ENCODE measurements around the gene POC1B.

POC1B gene

GRCh38 chr12:89481213-89481914 is 44.5 kb downstream of the POC1B start:
- ATAC-seq = no peak
- no peak for TF ChIP-seq ESRRG (CRISPR knock-in tag; IDR thresholded peaks at IDR 0.05)
- TF ChIP-seq ARNTL (CRISPR knock-in tag; IDR thresholded peaks at IDR 0.05; ENCODE audit: borderline replicate concordance, low read depth) = no peak
- no peak for TF ChIP-seq RARB (CRISPR knock-in tag; IDR thresholded peaks at IDR 0.05)
- TF ChIP-seq BACH2 (CRISPR knock-in tag; IDR thresholded peaks at IDR 0.05; ENCODE audit: borderline replicate concordance) = no peak
- no peak for TF ChIP-seq ZC3H10 (CRISPR knock-in tag; IDR thresholded peaks at IDR 0.05)

GRCh38 chr12:89479982-89480381 is 45.9 kb downstream of the POC1B start:
- no peak for TF ChIP-seq CSRNP3 (CRISPR knock-in tag; IDR thresholded peaks at IDR 0.05)
- no peak for TF ChIP-seq TSHZ2 (CRISPR knock-in tag; IDR thresholded peaks at IDR 0.05)
- TF ChIP-seq GLIS3 (CRISPR knock-in tag; IDR thresholded peaks at IDR 0.05) = no peak
- TF ChIP-seq SNAI2 (CRISPR knock-in tag; IDR thresholded peaks at IDR 0.05) = no peak
- TF ChIP-seq CREB5 (CRISPR knock-in tag; IDR thresholded peaks at IDR 0.05; ENCODE audit: low read depth) = no peak
- TF ChIP-seq RARB (CRISPR knock-in tag; IDR thresholded peaks at IDR 0.05) = no peak
- no peak for TF ChIP-seq ZFP30 (CRISPR knock-in tag; IDR thresholded peaks at IDR 0.05)
- TF ChIP-seq ZC3H10 (CRISPR knock-in tag; IDR thresholded peaks at IDR 0.05) = no peak
- no peak for TF ChIP-seq CSDC2 (CRISPR knock-in tag; IDR thresholded peaks at IDR 0.05)
- TF ChIP-seq ZFP3 (CRISPR knock-in tag; IDR thresholded peaks at IDR 0.05) = no peak
- no peak for TF ChIP-seq POU6F1 (CRISPR knock-in tag; IDR thresholded peaks at IDR 0.05; ENCODE audit: borderline replicate concordance, low read depth)

GRCh38 chr12:89477633-89478279 is 48.1 kb downstream of the POC1B start:
- ATAC-seq = no peak
- TF ChIP-seq PATZ1 (CRISPR knock-in tag; IDR thresholded peaks at IDR 0.05; ENCODE audit: borderline replicate concordance) (no peak), CREB5 (CRISPR knock-in tag; IDR thresholded peaks at IDR 0.05; ENCODE audit: low read depth) (no peak), ESRRG (CRISPR knock-in tag; IDR thresholded peaks at IDR 0.05) (no peak), SNAI2 (CRISPR knock-in tag; IDR thresholded peaks at IDR 0.05) (no peak), CSDC2 (CRISPR knock-in tag; IDR thresholded peaks at IDR 0.05) (no peak), ZNF565 (CRISPR knock-in tag; conservative IDR thresholded peaks at IDR 0.05; ENCODE audit: low read depth) (no peak), CSRNP3 (CRISPR knock-in tag; IDR thresholded peaks at IDR 0.05) (no peak), ZC3H10 (CRISPR knock-in tag; IDR thresholded peaks at IDR 0.05) (no peak), TOX (CRISPR knock-in tag; IDR thresholded peaks at IDR 0.05; ENCODE audit: borderline replicate concordance) (no peak), GLIS3 (CRISPR knock-in tag; IDR thresholded peaks at IDR 0.05) (no peak), RARB (CRISPR knock-in tag; IDR thresholded peaks at IDR 0.05) (no peak), ZFP30 (CRISPR knock-in tag; IDR thresholded peaks at IDR 0.05) (no peak), OSR1 (CRISPR knock-in tag; IDR thresholded peaks at IDR 0.05) (no peak), ZNF70 (CRISPR knock-in tag; IDR thresholded peaks at IDR 0.05) (no peak), POU6F1 (CRISPR knock-in tag; IDR thresholded peaks at IDR 0.05; ENCODE audit: borderline replicate concordance, low read depth) (no peak), TCF4 (CRISPR knock-in tag; IDR thresholded peaks at IDR 0.05; ENCODE audit: borderline replicate concordance) (no peak)

More at GRCh38 chr12:89479982-89480381, 45.9 kb downstream of the POC1B start:
- ATAC-seq = no peak

All from SK-N-SH treated with all-trans-retinoic acid at 6 μM for 48 hours (cell line).